ENCODE results near the gene UBE2J2.
"Not testable (repeated sequence)": the region's sequence is repeated elsewhere in the genome, so short reads cannot be mapped to it uniquely, and the experiment has no call there.

UBE2J2 gene

GRCh38 chr1:1255611-1256010 lies 18.0 kb downstream of the UBE2J2 start:
- H3K4me3 ChIP-seq (replicated peaks; ENCODE audit: low read depth, low read length), result no peak overlapping the region
- no peak for DNase-seq (ENCODE audit: extremely low read depth, low read depth)
- no peak for TF ChIP-seq CTCF (IDR thresholded peaks at IDR 0.05; ENCODE audit: low read depth, low read length, missing control alignments)

GRCh38 chr1:1255078-1255477 lies 18.6 kb downstream of the UBE2J2 start:
- no peak overlapping the region for H3K4me3 ChIP-seq (replicated peaks; ENCODE audit: low read depth, low read length)
- DNase-seq (ENCODE audit: extremely low read depth, low read depth), result no peak
- no peak for TF ChIP-seq CTCF (IDR thresholded peaks at IDR 0.05; ENCODE audit: low read depth, low read length, missing control alignments)

- no peak for DNase-seq (ENCODE audit: extremely low read depth, low read depth)
- H3K4me3 ChIP-seq (replicated peaks; ENCODE audit: low read depth, low read length), result no peak overlapping the region
- TF ChIP-seq CTCF (IDR thresholded peaks at IDR 0.05; ENCODE audit: low read depth, low read length, missing control alignments), result no peak
These were observed 19.0 kb downstream of the UBE2J2 start for GRCh38 chr1:1254667-1254998.

GRCh38 chr1:1253972-1254666 lies 19.5 kb downstream of the UBE2J2 start:
- no peak overlapping the region for H3K4me3 ChIP-seq (replicated peaks; ENCODE audit: low read depth, low read length)

GRCh38 chr1:1253314-1253713 lies 20.3 kb downstream of the UBE2J2 start:
- DNase-seq (ENCODE audit: extremely low read depth, low read depth), result no peak
- TF ChIP-seq CTCF (IDR thresholded peaks at IDR 0.05; ENCODE audit: low read depth, low read length, missing control alignments), result no peak

More at GRCh38 chr1:1253972-1254666, 19.5 kb downstream of the UBE2J2 start:
- no peak for TF ChIP-seq CTCF (IDR thresholded peaks at IDR 0.05; ENCODE audit: low read depth, low read length, missing control alignments)
- DNase-seq (ENCODE audit: extremely low read depth, low read depth), result no peak

GRCh38 chr1:1250786-1251284 lies 22.8 kb downstream of the UBE2J2 start:
- no peak for TF ChIP-seq CTCF (IDR thresholded peaks at IDR 0.05; ENCODE audit: low read depth, low read length, missing control alignments)
- no peak overlapping the region for H3K4me3 ChIP-seq (replicated peaks; ENCODE audit: low read depth, low read length)
- DNase-seq (ENCODE audit: extremely low read depth, low read depth), result peak; percentile 22

More at GRCh38 chr1:1253314-1253713, 20.3 kb downstream of the UBE2J2 start:
- no peak overlapping the region for H3K4me3 ChIP-seq (replicated peaks; ENCODE audit: low read depth, low read length)

- not testable (repeated sequence) for H3K4me3 ChIP-seq (replicated peaks; ENCODE audit: low read depth, low read length); DNase-seq (ENCODE audit: extremely low read depth, low read depth)
These were observed 25.4 kb downstream of the UBE2J2 start for GRCh38 chr1:1248009-1248913.
